GM21528 (cell line): ENCODE data around the gene IRF7.

Source experiments
- ATAC-seq: cut with Tn5 transposase; IDR thresholded peaks from one replicate; pipeline ENCODE4 v1.9.1; 2021; ENCODE audit warnings: mild to moderate bottlenecking, moderate library complexity; ENCODE audit not compliant: unreplicated experiment, low FRiP score

The IRF7 gene

DNA sequence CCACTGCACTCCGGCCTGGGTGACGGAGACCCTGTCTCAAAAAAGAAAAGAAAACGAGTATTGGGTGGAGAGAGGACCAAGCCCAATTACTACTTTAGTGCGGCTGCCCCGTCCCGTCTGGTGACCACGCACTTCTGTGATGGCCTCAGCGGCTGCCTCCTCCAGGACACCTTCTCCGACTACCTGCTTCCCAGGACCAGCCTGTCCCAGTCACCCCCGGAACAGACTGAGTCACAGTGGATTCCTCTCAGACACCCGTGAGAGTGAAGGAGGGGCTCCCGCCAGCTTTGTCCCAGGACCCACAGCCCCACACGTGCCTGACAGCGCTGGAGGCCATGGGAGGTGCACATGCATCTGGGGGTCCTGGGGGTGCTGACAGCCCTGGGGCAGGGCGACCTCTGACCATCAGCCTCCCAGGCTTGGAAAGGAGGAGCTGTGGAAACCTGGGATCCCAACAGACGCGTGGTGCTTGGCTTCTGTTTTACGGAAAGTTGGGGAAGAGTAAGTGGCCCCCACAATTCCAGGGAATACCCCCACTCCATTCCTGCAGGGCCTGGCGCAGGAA is 26.1 kb upstream of the IRF7 start:
- no peak for ATAC-seq

DNA sequence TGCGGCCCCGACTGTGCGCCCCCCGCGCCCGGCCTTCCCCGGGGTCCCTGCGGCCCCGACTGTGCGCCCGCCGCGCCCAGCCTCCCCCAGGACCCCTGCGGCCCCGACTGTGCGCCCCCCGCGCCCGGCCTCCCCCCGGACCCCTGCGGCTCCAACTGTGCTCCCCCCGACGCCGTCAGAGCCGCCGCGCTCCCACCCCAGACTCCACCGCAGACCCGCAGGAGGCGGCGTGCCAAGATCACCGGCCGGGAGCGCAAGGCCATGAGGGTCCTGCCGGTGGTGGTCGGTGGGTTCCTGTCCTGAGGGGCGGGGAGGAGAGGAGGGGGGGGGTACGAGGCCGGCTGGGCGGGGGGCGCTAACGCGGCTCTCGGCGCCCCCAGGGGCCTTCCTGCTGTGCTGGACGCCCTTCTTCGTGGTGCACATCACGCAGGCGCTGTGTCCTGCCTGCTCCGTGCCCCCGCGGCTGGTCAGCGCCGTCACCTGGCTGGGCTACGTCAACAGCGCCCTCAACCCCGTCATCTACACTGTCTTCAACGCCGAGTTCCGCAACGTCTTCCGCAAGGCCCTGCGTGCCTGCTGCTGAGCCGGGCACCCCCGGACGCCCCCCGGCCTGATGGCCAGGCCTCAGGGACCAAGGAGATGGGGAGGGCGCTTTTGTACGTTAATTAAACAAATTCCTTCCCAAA is 24.4 kb upstream of the IRF7 start:
- no peak for ATAC-seq

DNA sequence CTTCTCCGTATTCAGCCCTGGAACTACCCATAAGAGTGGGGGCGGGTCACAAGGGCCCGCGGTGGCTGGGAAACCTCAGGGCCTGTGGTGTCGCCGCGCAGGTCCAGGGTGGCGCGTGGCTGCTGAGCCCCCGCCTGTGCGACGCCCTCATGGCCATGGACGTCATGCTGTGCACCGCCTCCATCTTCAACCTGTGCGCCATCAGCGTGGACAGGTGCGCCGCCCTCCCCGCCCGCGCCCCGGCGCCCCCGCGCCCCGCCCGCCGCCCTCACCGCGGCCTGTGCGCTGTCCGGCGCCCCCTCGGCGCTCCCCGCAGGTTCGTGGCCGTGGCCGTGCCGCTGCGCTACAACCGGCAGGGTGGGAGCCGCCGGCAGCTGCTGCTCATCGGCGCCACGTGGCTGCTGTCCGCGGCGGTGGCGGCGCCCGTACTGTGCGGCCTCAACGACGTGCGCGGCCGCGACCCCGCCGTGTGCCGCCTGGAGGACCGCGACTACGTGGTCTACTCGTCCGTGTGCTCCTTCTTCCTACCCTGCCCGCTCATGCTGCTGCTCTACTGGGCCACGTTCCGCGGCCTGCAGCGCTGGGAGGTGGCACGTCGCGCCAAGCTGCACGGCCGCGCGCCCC is 23.7 kb upstream of the IRF7 start:
- ATAC-seq, result no peak

DNA sequence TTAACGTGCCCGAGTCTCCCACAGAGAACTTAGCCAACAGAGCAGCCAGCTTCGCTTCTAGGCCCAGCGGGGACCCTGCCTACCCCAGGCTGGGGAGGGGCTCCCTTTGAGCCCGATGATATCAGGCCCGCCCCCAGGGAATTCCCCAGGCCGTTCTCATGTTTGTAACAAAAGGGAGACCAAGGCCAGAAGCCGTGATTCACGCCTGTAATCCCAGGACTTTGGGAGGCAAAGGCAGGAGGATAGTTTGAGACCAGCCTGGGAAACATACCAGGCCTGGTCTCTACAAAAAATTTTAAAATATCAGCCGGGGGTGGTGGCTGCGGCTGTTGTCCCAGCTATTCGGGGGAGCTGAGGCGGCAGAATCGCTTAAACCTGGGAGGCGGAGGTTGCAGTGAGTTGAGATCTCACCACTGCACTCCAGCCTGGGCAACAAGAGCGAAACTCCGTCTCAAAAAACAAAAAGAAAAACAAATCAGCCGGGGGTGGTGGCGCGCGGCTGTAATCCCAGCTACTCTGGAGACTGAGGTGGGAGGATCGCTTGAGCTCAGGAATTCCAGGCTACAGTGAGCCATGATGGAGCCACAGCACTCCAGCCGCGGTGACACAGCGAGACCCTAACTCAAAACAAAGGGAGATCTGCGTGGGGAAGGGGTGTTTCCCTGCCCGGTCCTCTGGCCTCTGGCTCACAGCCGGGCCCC is 23.0 kb upstream of the IRF7 start:
- ATAC-seq, result no peak

DNA sequence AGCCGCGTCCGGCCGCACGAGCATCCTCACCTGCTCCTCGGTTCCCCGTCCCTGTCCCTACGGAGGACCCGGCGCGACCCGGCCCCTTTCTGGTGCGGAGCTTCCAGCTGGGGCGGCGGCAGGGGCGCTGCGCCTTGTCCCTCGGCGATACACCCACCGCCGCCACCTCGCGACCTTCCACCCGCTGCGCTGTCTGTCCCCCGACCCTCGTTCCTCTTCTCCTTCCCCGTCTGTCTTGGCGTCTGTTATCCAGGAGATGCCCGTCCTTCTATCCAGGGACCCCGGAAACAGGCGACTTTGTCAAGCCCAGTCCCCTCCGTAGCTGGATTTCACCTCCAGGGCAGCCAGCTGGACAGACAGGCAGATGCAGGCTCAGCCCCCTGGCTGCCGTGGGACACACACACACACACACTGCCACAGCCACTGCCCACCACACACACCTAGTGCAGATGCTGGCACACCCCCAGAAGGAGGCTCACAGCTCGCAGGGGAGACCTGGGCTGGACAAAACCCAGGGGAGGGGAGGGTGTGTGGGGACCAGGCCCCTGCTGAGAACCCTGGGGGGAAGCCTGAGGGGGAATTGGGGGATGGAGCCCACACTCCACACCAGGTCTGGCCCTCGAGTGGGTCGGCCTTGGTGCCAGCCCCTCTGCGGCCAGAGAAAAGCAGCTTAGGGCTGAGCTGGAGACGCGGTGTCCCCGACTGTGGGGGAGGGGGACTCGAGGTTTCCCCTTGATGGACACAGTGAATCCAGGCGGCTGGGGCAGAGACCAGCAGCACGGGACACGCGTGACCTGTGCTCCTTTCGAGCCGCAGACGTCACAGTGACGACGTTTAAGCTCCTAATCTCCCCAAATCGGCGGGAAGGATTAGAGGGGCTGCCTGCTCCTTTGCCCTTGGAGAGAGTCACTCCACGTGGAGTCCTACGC is 22.1 kb upstream of the IRF7 start:
- no peak for ATAC-seq

DNA sequence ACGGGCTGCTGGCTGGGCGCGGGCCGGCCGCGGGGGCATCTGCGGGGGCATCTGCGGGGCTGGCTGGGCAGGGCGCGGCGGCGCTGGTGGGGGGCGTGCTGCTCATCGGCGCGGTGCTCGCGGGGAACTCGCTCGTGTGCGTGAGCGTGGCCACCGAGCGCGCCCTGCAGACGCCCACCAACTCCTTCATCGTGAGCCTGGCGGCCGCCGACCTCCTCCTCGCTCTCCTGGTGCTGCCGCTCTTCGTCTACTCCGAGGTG is 21.5 kb upstream of the IRF7 start:
- no peak for ATAC-seq

DNA sequence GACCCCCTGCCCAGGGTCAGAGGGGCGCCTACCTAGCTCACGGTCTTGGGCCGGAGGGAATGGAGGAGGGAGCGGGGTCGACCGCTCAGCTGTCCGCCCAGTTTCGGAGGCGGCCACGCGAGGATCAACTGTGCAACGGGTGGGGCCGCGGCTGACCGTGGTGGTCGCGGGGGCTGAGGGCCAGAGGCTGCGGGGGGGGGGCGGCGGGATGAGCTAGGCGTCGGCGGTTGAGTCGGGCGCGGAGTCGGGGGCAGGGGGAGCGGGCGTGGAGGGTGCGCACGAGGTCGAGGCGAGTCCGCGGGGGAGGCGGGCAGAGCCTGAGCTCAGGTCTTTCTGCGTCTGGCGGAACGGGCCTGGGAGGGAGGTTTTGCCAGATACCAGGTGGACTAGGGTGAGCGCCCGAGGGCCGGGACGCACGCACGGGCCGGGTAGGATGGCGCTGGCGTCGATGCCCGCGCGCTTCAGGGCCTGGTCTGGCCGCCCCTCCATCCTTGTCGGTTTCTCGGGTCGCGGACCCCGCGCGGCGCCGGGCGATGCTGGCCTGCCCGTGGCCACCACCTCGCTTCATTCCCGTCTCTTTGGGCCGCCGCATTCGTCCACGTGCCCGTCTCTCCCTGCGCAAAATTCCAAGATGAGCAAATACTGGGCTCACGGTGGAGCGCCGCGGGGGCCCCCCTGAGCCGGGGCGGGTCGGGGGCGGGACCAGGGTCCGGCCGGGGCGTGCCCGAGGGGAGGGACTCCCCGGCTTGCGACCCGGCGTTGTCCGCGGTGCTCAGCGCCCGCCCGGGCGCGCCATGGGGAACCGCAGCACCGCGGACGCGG is 21.0 kb upstream of the IRF7 start, which contains the start of gene DRD4:
Gene DRD4, plus strand, starts transcription at position 759 of the 822 bp plus-strand sequence. Its CDS starts 36 bp downstream, at position 795.
- ATAC-seq, result no peak

DNA sequence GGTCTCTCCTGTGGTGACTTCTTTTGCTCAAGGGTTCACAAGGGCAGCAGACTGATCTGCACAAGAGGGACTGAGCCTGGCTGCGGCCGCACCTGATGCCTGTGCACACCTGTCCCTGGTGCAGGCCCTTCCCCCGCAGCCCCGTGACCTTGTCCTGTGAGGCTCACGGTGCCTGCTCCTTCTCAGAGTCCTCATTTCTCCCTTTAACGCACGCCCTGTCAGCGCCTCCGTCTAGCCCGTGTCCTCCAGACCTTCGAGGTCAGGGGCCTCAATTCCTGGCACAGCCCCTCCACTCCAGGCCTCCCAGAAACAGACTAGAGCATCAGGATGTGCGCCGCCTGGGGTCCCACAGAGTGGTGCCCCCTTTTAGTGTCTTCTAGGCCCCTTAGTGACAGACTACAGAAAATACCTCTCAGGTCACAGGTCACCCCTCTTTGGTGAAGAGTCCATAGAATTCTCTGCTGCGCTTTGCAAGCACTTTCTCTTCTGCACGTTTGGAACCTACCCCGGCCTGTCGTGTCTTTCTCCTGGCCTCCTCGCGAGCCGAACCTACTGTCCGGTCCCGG is 20.3 kb upstream of the IRF7 start:
- no peak for ATAC-seq

DNA sequence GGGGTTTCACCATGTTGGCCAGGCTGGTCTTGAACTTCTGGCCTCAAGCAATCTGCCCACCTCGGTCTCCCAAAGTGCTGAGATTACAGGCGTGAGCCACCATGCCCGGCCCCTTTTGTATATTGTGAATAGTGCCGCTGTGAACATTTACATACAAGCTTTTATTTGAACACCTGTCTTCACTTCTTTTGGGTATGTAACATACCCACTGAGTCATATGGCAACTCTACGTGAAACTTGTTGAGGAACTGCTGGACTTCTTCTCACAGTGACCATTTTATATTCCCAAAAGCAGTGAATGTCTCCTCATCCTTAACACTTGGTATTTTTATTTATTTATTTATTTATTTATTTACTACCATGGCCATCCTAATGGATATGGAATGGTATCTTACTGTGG is 15.1 kb upstream of the IRF7 start:
- ATAC-seq, result no peak

DNA sequence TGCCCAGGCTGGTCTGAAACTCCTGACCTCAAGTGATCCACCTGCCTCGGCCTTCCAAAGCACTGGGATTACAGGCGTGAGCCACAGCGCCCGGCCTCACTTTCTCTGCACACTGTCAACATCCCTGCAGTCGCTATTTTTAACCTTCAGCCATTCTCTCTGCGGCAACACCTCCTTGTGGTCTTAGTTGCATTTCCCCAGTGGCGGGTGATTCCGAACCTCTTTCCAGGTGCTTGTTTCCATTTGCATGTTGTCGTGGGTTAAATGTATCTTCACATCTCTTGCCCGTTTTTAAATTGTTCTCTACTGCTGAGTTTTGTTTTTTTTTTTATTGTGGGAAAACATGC is 13.5 kb upstream of the IRF7 start:
- no peak for ATAC-seq

DNA sequence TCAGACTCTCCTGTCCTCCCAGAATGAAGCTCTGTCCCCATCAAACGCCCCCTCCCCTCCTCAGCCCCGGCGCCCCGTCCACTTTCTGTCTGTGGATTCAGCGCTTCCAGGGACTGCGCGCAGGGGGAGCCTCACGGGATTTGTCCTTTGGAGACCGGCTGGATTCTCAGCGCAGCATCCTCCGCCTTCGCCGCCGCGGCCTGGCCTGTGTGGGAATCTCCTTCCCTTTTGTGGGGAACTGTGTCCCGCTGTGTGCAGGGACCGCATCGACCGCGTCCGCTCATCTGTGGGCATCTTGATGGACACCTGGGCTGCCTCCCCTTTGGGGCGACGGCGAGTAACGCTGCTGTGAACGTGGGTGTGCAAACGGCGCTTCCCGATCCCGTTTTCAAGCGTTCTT is 12.3 kb upstream of the IRF7 start:
- ATAC-seq, result no peak

DNA sequence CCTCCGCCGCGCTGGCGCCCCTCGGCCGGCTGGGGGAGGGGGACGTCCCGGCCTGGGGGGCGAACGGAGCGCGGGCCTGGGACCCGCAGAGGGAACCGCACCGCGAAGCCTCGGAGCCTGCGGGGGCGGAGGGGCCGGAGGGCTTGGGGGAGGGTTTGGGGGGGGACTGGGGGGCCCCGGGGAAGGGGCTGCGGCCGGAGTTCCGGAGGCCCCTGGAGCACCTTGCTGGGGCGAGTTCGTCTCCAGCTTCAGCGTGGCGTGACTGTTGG is 11.5 kb upstream of the IRF7 start:
- no peak for ATAC-seq

DNA sequence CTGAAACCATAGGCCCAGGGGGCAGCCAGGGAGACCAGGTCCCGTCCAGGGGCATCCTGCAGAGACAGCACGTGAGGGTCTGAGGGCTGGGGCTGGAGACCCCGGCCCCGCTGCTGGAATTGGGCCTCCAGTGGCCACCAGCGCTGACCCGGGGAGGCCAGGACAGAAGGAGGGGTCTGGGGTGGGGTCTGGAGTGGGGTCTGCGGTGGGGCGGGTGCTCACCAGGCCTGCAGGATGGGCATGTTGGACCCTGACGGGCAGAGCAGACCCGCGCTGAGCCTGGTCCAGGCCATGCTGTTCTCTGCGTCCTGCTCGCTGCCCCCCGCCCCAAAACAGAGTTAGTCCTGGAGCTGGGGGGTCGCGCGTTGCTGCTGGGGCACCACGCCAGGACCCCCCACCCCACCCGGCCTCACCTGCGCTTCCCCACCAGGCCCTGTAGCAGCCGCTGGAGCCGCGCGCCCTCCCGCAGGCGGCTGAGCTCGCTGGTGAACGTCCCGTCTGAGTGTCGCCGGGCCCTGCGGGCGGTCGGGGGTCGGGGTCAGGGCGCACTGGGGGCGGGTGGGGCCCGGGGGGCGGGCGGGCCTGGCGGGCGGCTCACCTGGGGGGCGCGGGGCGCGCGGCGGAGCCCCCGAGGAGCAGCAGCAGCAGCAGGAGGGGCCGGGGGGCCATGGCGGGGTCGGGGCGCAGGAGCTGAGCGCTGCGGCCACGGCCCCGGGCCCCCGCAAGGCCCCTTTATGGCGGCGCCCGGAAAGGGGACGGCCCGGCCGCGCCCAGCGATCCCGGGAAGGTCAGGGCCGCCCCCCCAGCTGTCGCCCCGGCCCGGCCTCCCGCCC is 10.9 kb upstream of the IRF7 start, which contains the start of gene SCT:
Gene SCT, minus strand, starts transcription at position 707 of the 833 bp plus-strand sequence. Its CDS starts 38 bp downstream, at position 669.
- ATAC-seq, result no peak

DNA sequence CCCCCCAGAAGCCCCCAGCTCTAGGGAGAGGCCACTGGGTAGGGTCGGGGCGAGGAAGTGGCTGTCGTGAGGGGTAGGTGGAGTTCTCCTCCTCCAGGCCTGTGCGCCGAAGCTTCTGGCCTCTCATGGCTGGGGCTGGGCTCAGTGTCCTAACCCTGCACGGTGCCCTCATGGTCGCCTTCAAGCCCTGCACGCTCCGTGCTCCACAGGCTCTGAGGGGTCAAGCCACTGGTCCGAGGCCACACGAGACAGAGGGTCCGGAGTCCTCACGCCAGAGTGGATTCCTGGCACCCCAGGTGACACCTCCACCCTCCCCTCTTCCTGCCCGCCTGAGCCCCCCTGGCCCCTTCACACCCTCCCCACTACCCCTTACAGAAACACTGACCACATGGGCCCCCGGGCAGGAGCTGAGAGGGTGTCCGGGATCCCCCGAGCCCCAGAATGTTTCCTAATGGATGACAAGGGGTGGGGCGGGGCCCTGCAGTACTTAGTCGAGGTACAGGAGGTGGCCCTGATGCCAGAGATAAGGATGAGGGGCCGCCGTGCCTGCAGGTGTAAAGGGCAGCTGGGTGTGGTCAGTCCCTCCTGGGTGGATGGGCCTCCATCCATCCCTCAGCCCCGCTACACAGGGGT is 10.0 kb upstream of the IRF7 start:
- ATAC-seq, result no peak

DNA sequence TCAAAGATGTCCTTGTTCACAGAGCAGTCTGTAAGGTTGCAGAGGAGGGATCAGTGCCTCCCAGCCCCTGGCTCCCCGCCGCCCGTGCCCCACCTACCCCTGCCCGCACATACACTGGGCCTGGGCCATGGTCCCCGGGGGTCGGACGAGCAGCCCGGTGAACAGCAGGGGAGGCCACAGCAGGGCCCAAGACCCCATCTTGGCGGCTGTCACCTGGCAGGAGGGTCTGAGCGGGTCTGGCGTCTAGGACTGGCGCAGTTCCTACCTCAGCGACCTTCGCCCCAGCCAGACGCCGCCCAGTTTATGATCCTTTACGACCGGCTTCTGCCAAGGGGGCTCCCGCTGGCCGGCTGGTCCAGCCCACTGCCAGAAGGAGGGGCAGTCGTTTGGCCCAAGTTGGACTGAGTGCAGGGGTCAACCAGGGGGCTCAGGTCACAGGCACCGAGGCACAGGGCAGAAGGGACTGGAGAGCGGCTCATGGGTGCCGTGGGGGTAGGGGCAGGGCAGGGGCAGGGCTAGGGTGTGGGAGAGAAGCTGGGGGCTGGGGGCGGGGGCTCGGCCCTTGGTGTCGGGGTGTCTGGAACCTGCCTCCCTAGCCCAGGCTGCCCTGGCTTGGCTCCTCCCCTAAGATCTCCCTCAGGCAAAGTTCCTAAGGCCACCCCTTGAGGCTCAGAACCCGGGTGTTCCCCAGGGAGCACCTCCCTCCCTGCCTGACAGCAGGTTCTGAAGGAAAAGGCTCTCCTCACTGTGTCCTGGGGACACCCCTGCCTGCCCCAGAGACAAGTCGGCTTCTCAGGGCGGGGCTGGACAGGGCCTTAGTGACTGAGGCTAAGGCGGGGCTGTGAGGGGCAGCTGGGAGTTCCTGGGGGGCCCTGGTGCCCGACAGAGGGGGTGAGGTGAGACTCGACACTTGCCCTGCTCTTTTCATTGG is 9.2 kb upstream of the IRF7 start, which contains the start of gene CDHR5:
Gene CDHR5, minus strand, starts transcription at position 251 of the 931 bp plus-strand sequence. Its CDS starts 53 bp downstream, at position 198.
- ATAC-seq, result no peak

DNA sequence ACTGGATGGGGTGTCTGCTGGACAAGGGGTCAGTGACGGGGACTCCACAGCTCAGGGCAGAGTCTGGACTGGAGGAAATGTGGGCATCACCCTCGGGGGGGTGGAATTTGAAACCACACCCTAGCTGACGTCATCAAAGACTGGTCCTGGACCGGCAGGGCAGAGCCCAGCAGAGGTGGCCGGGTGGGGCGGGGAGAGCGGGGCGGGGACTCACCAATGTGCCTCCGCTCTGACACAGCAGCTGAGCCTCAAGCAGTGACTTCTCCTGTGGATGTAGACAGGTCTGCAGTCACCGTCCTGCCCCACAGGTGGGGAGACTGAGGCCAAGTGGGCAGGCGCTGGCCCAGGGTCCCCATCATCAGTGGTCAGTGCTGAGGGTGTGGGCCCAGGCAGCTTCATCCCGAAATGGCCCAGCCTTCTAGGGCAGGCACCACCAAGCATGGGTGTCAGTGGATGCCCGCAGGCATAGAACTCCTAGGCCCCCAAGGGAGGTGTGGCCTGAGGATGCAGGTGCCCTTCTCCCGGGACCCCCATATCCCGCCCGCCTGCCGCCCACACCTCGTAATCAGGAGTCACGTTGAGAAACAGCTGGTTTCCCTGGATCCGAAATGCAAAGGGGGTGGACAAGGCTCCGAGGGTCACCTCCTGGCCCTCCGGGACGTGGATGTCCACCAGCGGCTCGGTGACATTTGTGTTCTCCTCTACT is 8.4 kb upstream of the IRF7 start:
- ATAC-seq, result no peak
